A549 (cell line): Measurements from ENCODE around the gene URI1. TPM values are rescaled to one million over a fixed set of nuclear protein-coding genes. Genes with fewer than 3 reads are reported as not detected.

Experiments
- ATAC-seq, 2 experiments: fragments of 200-7000 bp in 1 of 2; fragments of >200 bp in 1 of 2; cut with Nextera tagmentation in 1 of 2; cut with Tn5 transposase in 1 of 2; 3 replicates each; pipeline versions ENCODE4 v1.8.0 to v1.9.1; 2018 to 2020; ENCODE audit warnings: mild to moderate bottlenecking in 1 of 2, moderate library complexity in 1 of 2
- CTCF ChIA-PET: fragments of 300-600 bp; sonication (Branson Sonifier 250); formaldehyde crosslinking; extraction: SDS; loops from one replicate; lab custom pipeline; 2021; ENCODE audit warnings: antibody characterized with exemption, inconsistent platforms; lab: Yijun Ruan, JAX
- POLR2A ChIA-PET: fragments of 350-600 bp; formaldehyde crosslinking; extraction: SDS; loops from one replicate; lab custom pipeline; 2021; ENCODE audit warnings: antibody characterized with exemption, inconsistent platforms; lab: Yijun Ruan, JAX
- DNase-seq, 2 experiments: peaks; one replicate each; pipeline versions ENCODE4 v3.0.0 to v3.0.0-alpha.2; 2011 to 2016; ENCODE audit warnings: low read depth in 1 of 2, low spot score in 1 of 2
- FAIRE-seq: peaks from 2 replicates; lab custom pipeline; 2011; peaks lifted over from hg19 to GRCh38; lab: Jason Lieb, UNC
- H3K27ac ChIP-seq, 2 experiments: fragments of >200 bp; sonication (Bioruptor Twin); formaldehyde crosslinking; 3 replicates each; pipeline ENCODE4 v1.5.1; 2016 to 2017
- H3K4me1 ChIP-seq: fragments of >200 bp; sonication (Bioruptor Twin); formaldehyde crosslinking; 3 replicates; pipeline ENCODE4 v1.6.1; 2016
- H3K4me2 ChIP-seq: fragments of >200 bp; sonication (Bioruptor Twin); formaldehyde crosslinking; 3 replicates; pipeline ENCODE4 v1.6.1; 2016
- H3K4me3 ChIP-seq: fragments of >200 bp; sonication (Bioruptor Twin); formaldehyde crosslinking; 3 replicates; pipeline ENCODE4 v1.5.1; 2016
- H3K9me3 ChIP-seq: fragments of >200 bp; sonication (Bioruptor Twin); formaldehyde crosslinking; 3 replicates; pipeline ENCODE4 v1.6.1; 2016
- BHLHE40 ChIP-seq: IDR thresholded peaks from 2 replicates; pipeline ENCODE4 v1.6.1; 2012; ENCODE audit warnings: low read depth, low read length, inconsistent platforms
- CBX8 ChIP-seq: fragments of 200-600 bp; sonication (generic); IDR thresholded peaks from 2 replicates; pipeline ENCODE4 v1.6.1; 2016
- CEBPB ChIP-seq, 2 experiments: fragments of >200 bp in 1 of 2; sonication (Bioruptor Twin) in 1 of 2; formaldehyde crosslinking in 1 of 2; IDR thresholded peaks; 2 replicates each; pipeline ENCODE4 v1.6.1; 2012 to 2016
- CHD4 ChIP-seq: fragments of 200-600 bp; sonication (generic); IDR thresholded peaks from 2 replicates; pipeline ENCODE4 v1.6.1; 2016; ENCODE audit warnings: antibody characterized with exemption, mild to moderate bottlenecking, borderline replicate concordance
- ELK1 ChIP-seq: fragments of 150-350 bp; IDR thresholded peaks from 2 replicates; pipeline ENCODE4 v1.6.1; 2014; ENCODE audit warnings: low read depth, mild to moderate bottlenecking, low read length
- FOSB ChIP-seq: fragments of 250-450 bp; sonication (Bioruptor Pico); IDR thresholded peaks from 2 replicates; pipeline ENCODE4 v1.5.0; 2020; ENCODE audit warnings: mild to moderate bottlenecking, moderate library complexity
- FOXS1 ChIP-seq: fragments of 250-450 bp; sonication (Bioruptor Pico); IDR thresholded peaks from 2 replicates; pipeline ENCODE4 v1.5.0; 2020; ENCODE audit warnings: mild to moderate bottlenecking, moderate library complexity
- GATA3 ChIP-seq: IDR thresholded peaks from 2 replicates; pipeline ENCODE4 v1.6.1; 2012; ENCODE audit warnings: borderline replicate concordance
- HDAC2 ChIP-seq: fragments of 200-600 bp; sonication (generic); IDR thresholded peaks from 2 replicates; pipeline ENCODE4 v1.6.1; 2016
- HOXA7 ChIP-seq: fragments of 250-450 bp; sonication (Bioruptor Pico); IDR thresholded peaks from 2 replicates; pipeline ENCODE4 v1.5.0; 2020; ENCODE audit warnings: mild to moderate bottlenecking, moderate library complexity
- HOXB13 ChIP-seq: fragments of 250-450 bp; sonication (Bioruptor Pico); IDR thresholded peaks from 2 replicates; pipeline ENCODE4 v1.5.0; 2020; ENCODE audit warnings: low read depth, mild to moderate bottlenecking, moderate library complexity
- HOXB5 ChIP-seq: fragments of 250-450 bp; sonication (Bioruptor Pico); IDR thresholded peaks from 2 replicates; pipeline ENCODE4 v1.5.0; 2020; ENCODE audit warnings: mild to moderate bottlenecking, moderate library complexity
- JUNB ChIP-seq: fragments of >200 bp; sonication (Bioruptor Twin); formaldehyde crosslinking; IDR thresholded peaks from 2 replicates; pipeline ENCODE4 v1.6.1; 2016
- MAZ ChIP-seq: fragments of 150-350 bp; IDR thresholded peaks from 2 replicates; pipeline ENCODE4 v1.6.1; 2014; ENCODE audit warnings: antibody characterized with exemption, low read depth, low read length, borderline replicate concordance
- RARB ChIP-seq: fragments of 250-450 bp; sonication (Bioruptor Pico); IDR thresholded peaks from 2 replicates; pipeline ENCODE4 v1.8.0; 2021; ENCODE audit warnings: mild to moderate bottlenecking, moderate library complexity
- REST ChIP-seq: fragments of 200-600 bp; sonication (generic); IDR thresholded peaks from 2 replicates; pipeline ENCODE4 v1.6.1; 2016; ENCODE audit warnings: antibody characterized with exemption, mild to moderate bottlenecking, moderate library complexity
- RFX5 ChIP-seq: fragments of 450-650 bp; IDR thresholded peaks from 2 replicates; pipeline ENCODE4 v1.7.1; 2014; ENCODE audit warnings: antibody characterized with exemption, mild to moderate bottlenecking, moderate library complexity
- RNF2 ChIP-seq: fragments of 200-600 bp; sonication (generic); IDR thresholded peaks from 2 replicates; pipeline ENCODE4 v1.6.1; 2016; ENCODE audit warnings: low read depth, mild to moderate bottlenecking, antibody characterized with exemption, moderate library complexity, borderline replicate concordance
- ZC3H11A ChIP-seq: fragments of 450-650 bp; IDR thresholded peaks from 2 replicates; pipeline ENCODE4 v1.6.1; 2014; ENCODE audit warnings: antibody characterized with exemption, mild to moderate bottlenecking
- WGBS: methylation state at CpG from one replicate; pipeline ENCODE4 v1.1.6; 2017; ENCODE audit errors: missing lambda C conversion rate; 5-methylcytosine and 5-hydroxymethylcytosine counted together
- polyA plus RNA-seq, 4 experiments: library from polyadenylated mRNA; depleted of rRNA in 3 of 4; stranded (reverse); fragments of >200 nt; fragmentation: RNase III in 1 of 4; extraction: RNeasy Plus Mini Kit Qiagen cat#74134 plus additional on column Dnase treatment in 1 of 4; gene quantifications; 2 replicates in 3 of 4; 3 replicates in 1 of 4; pipeline ENCODE4 v1.2.3, GENCODE V29; 2011 to 2017
- TF ChIP-seq, protein P1 (sequence below): fragments of 450-650 bp; IDR thresholded peaks from 2 replicates; pipeline ENCODE4 v1.6.1; 2014; ENCODE audit warnings: antibody characterized with exemption

The URI1 gene
- polyA plus RNA-seq, 2 of the 4 experiments (the other 2 are of a cell fraction): 116 to 228 TPM

GRCh38 chr19:29992233-29992867, 50.3 kb downstream of the URI1 start:
- WGBS: 94% methylated on average over 6 of the region's 6 CpGs
- no peak overlapping the region for H3K4me2 ChIP-seq
- H3K9me3 ChIP-seq: peaks cover 36% of the 10 kb centered on the region
- no peak overlapping the region for H3K4me3 ChIP-seq
- DNase-seq (no peak), ATAC-seq (no peak), FAIRE-seq (no peak)
- TF ChIP-seq FOSB (CRISPR knock-in tag): no peak
- TF ChIP-seq HOXB13: no peak
- TF ChIP-seq CHD4: peak; percentile 67; the same call in 1 of the 2 replicates
- no peak for TF ChIP-seq CEBPB (IDR thresholded peaks at IDR 0.05)
- TF ChIP-seq HDAC2: no peak
- H3K4me1 ChIP-seq: no peaks in the 10 kb centered on the region
- ChIA-PET CTCF (interaction anchor here (0.9 kb wide), 1 partner anchor 9 kb away, joined by 3 read pairs; no protein-coding TSS in a partner anchor), POLR2A (no interaction called here)
- no peak overlapping the region for H3K27ac ChIP-seq

GRCh38 chr19:29999490-29999889, 57.5 kb downstream of the URI1 start:
- no peaks in the 10 kb centered on the region for H3K4me1 ChIP-seq
- no peak overlapping the region for H3K27ac ChIP-seq
- no peak for DNase-seq
- ChIA-PET CTCF (interaction anchor here (0.6 kb wide), 1 partner anchor 693 kb away, joined by 3 read pairs; no protein-coding TSS in a partner anchor), POLR2A (no interaction called here)
- no peak for TF ChIP-seq RNF2
- no peak for TF ChIP-seq RARB
- no peak for TF ChIP-seq GATA3
- TF ChIP-seq HOXB5 (CRISPR knock-in tag): no peak
- no peak for TF ChIP-seq REST
- no peak for TF ChIP-seq HOXB13
- no peak for TF ChIP-seq RFX5
- no peak for TF ChIP-seq CBX8
- no peak for TF ChIP-seq HOXA7 (CRISPR knock-in tag)
- TF ChIP-seq, protein P1, sequence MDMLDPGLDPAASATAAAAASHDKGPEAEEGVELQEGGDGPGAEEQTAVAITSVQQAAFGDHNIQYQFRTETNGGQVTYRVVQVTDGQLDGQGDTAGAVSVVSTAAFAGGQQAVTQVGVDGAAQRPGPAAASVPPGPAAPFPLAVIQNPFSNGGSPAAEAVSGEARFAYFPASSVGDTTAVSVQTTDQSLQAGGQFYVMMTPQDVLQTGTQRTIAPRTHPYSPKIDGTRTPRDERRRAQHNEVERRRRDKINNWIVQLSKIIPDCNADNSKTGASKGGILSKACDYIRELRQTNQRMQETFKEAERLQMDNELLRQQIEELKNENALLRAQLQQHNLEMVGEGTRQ: no peak
- no peak for TF ChIP-seq JUNB
- TF ChIP-seq BHLHE40: no peak
- no peak for TF ChIP-seq ZC3H11A
- TF ChIP-seq ELK1: no peak
- no peak for TF ChIP-seq MAZ
- TF ChIP-seq CHD4: no peak
- no peak for TF ChIP-seq FOXS1 (CRISPR knock-in tag)
- FAIRE-seq: peak; percentile 96
- H3K4me3 ChIP-seq: no peak overlapping the region
- WGBS: 89% methylated on average over 3 of the region's 3 CpGs
- no peak overlapping the region for H3K4me2 ChIP-seq
- peaks cover 34% of the 10 kb centered on the region for H3K9me3 ChIP-seq
- no peak for ATAC-seq
